WTC11 (cell line): ENCODE measurements around the gene TMTC2. TPM values are rescaled to one million over a fixed set of nuclear protein-coding genes. Genes with fewer than 3 reads are reported as not detected.

Source experiments
- ATAC-seq: fragments of 200-7000 bp; cut with Tn5 transposase; 2 replicates; pipeline ENCODE4 v1.10.0; 2021; ENCODE audit warnings: mild to moderate bottlenecking, moderate library complexity
- CTCF ChIA-PET: fragments of 300-600 bp; sonication (Branson Sonifier 250); formaldehyde crosslinking; loops from one replicate; lab custom pipeline; 2021; ENCODE audit warnings: antibody characterized with exemption; lab: Charles Lee
- POLR2A ChIA-PET: fragments of 350-600 bp; sonication (Branson Sonifier 250); formaldehyde crosslinking; loops from one replicate; lab custom pipeline; 2021; ENCODE audit warnings: antibody characterized with exemption; lab: Charles Lee
- DNase-seq: peaks from one replicate; pipeline ENCODE4 v3.0.0; 2021; ENCODE audit warnings: low spot score
- H3K27ac Mint-ChIP-seq: 2 replicates; pipeline ENCODE4 v1.8.0; 2021; ENCODE audit warnings: mixed read lengths
- H3K27me3 Mint-ChIP-seq: 2 replicates; pipeline ENCODE4 v1.8.0; 2021; ENCODE audit warnings: low read depth, mild to moderate bottlenecking, moderate library complexity, mixed read lengths
- H3K36me3 Mint-ChIP-seq: 2 replicates; pipeline ENCODE4 v1.8.0; 2021; ENCODE audit warnings: mixed read lengths
- H3K4me1 Mint-ChIP-seq: 2 replicates; pipeline ENCODE4 v1.8.0; 2022; ENCODE audit warnings: mixed read lengths
- H3K4me3 Mint-ChIP-seq: 2 replicates; pipeline ENCODE4 v1.8.0; 2021; ENCODE audit warnings: mild to moderate bottlenecking, moderate library complexity, mixed read lengths
- H3K9me3 Mint-ChIP-seq: 2 replicates; pipeline ENCODE4 v1.8.0; 2021; ENCODE audit warnings: mixed read lengths
- AR ChIP-seq: fragments of 250-450 bp; sonication (Bioruptor Pico); IDR thresholded peaks from 2 replicates; pipeline ENCODE4 v1.9.0; 2021; ENCODE audit warnings: mild to moderate bottlenecking
- E2F4 ChIP-seq: sonication (generic); formaldehyde crosslinking; IDR thresholded peaks from 2 replicates; pipeline ENCODE4 v1.8.1; 2022; ENCODE audit warnings: low read depth, mild to moderate bottlenecking, moderate library complexity, missing genetic modification reagents, borderline replicate concordance
- GRHL2 ChIP-seq: fragments of 250-450 bp; sonication (Bioruptor Pico); IDR thresholded peaks from 2 replicates; pipeline ENCODE4 v1.8.0; 2022; ENCODE audit warnings: mild to moderate bottlenecking, moderate library complexity; ENCODE audit not compliant: insufficient replicate concordance, severe bottlenecking
- GTF2I ChIP-seq: fragments of 250-450 bp; sonication (Bioruptor Pico); conservative IDR thresholded peaks from 2 replicates; pipeline ENCODE4 v1.4.0; 2021; ENCODE audit warnings: mild to moderate bottlenecking
- HMGA2 ChIP-seq: fragments of 250-450 bp; sonication (Bioruptor Pico); IDR thresholded peaks from 2 replicates; pipeline ENCODE4 v1.4.0; 2021; ENCODE audit warnings: mild to moderate bottlenecking, moderate library complexity
- HMGXB4 ChIP-seq: sonication (generic); formaldehyde crosslinking; IDR thresholded peaks from 2 replicates; pipeline ENCODE4 v1.8.1; 2023; ENCODE audit warnings: mild to moderate bottlenecking, moderate library complexity, missing genetic modification reagents
- IRF2 ChIP-seq: sonication (generic); formaldehyde crosslinking; IDR thresholded peaks from 2 replicates; pipeline ENCODE4 v1.8.0; 2022; ENCODE audit warnings: low read depth, missing genetic modification reagents, borderline replicate concordance
- KAT7 ChIP-seq: sonication (generic); formaldehyde crosslinking; IDR thresholded peaks from 2 replicates; pipeline ENCODE4 v1.8.1; 2023; ENCODE audit warnings: missing genetic modification reagents, mild to moderate bottlenecking, borderline replicate concordance
- NFE2L1 ChIP-seq: sonication (generic); formaldehyde crosslinking; IDR thresholded peaks from 2 replicates; pipeline ENCODE4 v1.8.1; 2023; ENCODE audit warnings: missing genetic modification reagents
- NFYB ChIP-seq: sonication (generic); formaldehyde crosslinking; conservative IDR thresholded peaks from 2 replicates; pipeline ENCODE4 v1.8.0; 2022; ENCODE audit warnings: low read depth, missing genetic modification reagents
- PRDM15 ChIP-seq: sonication (generic); formaldehyde crosslinking; IDR thresholded peaks from 2 replicates; pipeline ENCODE4 v1.8.0; 2022; ENCODE audit warnings: missing genetic modification reagents
- SP1 ChIP-seq: sonication (generic); formaldehyde crosslinking; conservative IDR thresholded peaks from 2 replicates; pipeline ENCODE4 v1.8.1; 2022; ENCODE audit warnings: missing genetic modification reagents
- TEAD4 ChIP-seq: sonication (generic); formaldehyde crosslinking; IDR thresholded peaks from 2 replicates; pipeline ENCODE4 v1.8.0; 2022; ENCODE audit warnings: mild to moderate bottlenecking, missing genetic modification reagents
- USF2 ChIP-seq: sonication (generic); formaldehyde crosslinking; IDR thresholded peaks from 2 replicates; pipeline ENCODE4 v1.8.1; 2023; ENCODE audit warnings: mild to moderate bottlenecking, missing genetic modification reagents, moderate library complexity
- ZBTB43 ChIP-seq: sonication (generic); formaldehyde crosslinking; IDR thresholded peaks from 2 replicates; pipeline ENCODE4 v1.8.1; 2023; ENCODE audit warnings: mild to moderate bottlenecking, missing genetic modification reagents
- ZNF121 ChIP-seq: sonication (generic); formaldehyde crosslinking; IDR thresholded peaks from 2 replicates; pipeline ENCODE4 v1.8.0; 2023; ENCODE audit warnings: missing genetic modification reagents
- ZNF532 ChIP-seq: fragments of 250-450 bp; sonication (Bioruptor Pico); IDR thresholded peaks from 2 replicates; pipeline ENCODE4 v1.9.0; 2021; ENCODE audit warnings: mild to moderate bottlenecking, borderline replicate concordance
- ZNF671 ChIP-seq: fragments of 250-450 bp; sonication (Bioruptor Pico); IDR thresholded peaks from 2 replicates; pipeline ENCODE4 v1.8.0; 2021; ENCODE audit warnings: mild to moderate bottlenecking
- total RNA-seq: library from RNA; stranded (reverse); gene quantifications from 3 replicates; pipeline ENCODE4 v1.2.3, GENCODE V29; 2021

The TMTC2 gene
- total RNA-seq, 1 experiment from 2014 or later = 6.4 TPM

- no peak for TF ChIP-seq GTF2I (CRISPR knock-in tag)
- no peak for TF ChIP-seq GRHL2 (CRISPR knock-in tag)
- TF ChIP-seq NFYB (CRISPR knock-in tag) = no peak
- TF ChIP-seq NFE2L1 = no peak
- TF ChIP-seq E2F4 (CRISPR knock-in tag) = no peak
- no peak for TF ChIP-seq IRF2
- TF ChIP-seq TEAD4 (CRISPR knock-in tag) = no peak
Measured at GRCh38 chr12:82714427-82714826, 27.7 kb downstream of the TMTC2 start (continued).

- Mint-ChIP-seq H3K27me3 (no peaks in the 10 kb centered on the region), H3K9me3 (no peaks in the 10 kb centered on the region), H3K27ac (no peak overlapping the region), H3K4me3 (no peak overlapping the region), H3K36me3 (peaks cover 4% of the 10 kb centered on the region; the same call in 1 of the 2 replicates), H3K4me1 (peaks cover 24% of the 10 kb centered on the region)
- DNase-seq (no peak), ATAC-seq (no peak)
- ChIA-PET CTCF (no interaction called here), POLR2A (no interaction called here)
- no peak for TF ChIP-seq E2F4 (CRISPR knock-in tag)
- no peak for TF ChIP-seq ZNF121 (CRISPR knock-in tag)
- TF ChIP-seq ZNF532 = no peak
- TF ChIP-seq ZNF671 (CRISPR knock-in tag) = no peak
- no peak for TF ChIP-seq KAT7 (CRISPR knock-in tag)
- no peak for TF ChIP-seq SP1 (CRISPR knock-in tag)
- TF ChIP-seq PRDM15 (CRISPR knock-in tag) = no peak
- TF ChIP-seq ZBTB43 (CRISPR knock-in tag) = no peak
- TF ChIP-seq HMGXB4 (CRISPR knock-in tag) = no peak
- no peak for TF ChIP-seq USF2 (CRISPR knock-in tag)
- no peak for TF ChIP-seq HMGA2
- no peak for TF ChIP-seq AR (CRISPR knock-in tag)
- no peak for TF ChIP-seq NFYB (CRISPR knock-in tag)
Measured at GRCh38 chr12:82721726-82722125, 35.0 kb downstream of the TMTC2 start.
